GM18868 (cell line): ENCODE measurements around the gene GBX1.

Source experiments
- ATAC-seq: cut with Tn5 transposase; IDR thresholded peaks from one replicate; pipeline ENCODE4 v1.9.1; 2021; ENCODE audit warnings: mild to moderate bottlenecking, moderate library complexity; ENCODE audit not compliant: unreplicated experiment

Gene GBX1

DNA sequence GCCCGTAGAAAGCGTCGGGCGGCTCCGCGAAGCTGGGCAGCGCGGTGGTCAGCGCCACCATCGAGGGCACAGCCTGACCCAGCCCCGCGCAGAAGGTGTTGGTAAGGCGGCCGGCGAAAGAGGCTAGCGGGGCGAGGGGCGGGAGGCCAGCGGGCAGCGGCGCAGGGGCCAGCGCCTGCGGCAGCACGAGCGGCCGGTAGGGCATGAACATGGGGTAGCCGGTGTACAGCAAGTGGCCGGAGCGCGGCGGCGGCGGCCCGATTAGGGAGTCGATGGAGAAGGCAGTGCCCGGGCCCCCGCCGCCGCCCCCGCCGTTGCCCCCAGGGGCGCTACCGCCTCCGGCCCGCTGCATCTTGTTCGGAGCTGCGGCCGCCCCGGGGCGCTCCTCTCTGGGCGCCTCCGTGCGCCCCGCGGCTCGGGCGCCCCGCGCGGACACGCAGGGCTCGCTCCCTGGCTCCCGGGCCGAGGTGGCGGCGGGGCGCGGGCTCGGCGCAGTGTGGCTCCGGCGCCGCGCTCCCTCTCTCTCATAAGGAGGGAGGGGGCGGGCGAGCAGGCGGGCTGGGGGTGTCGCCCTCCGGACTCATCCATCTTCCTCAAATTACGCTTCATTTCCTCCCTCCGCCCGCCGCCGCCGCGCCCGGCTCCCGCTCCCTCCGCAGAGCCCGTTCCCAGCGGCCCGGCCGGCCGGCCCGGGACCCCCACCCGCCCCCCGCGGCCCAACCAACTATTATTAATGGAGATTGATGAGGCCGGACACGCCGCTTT is at the start of gene GBX1:
Gene GBX1, minus strand, starts transcription at position 498 of the 765 bp plus-strand sequence. Its CDS starts 146 bp downstream, at position 352.
- no peak for ATAC-seq

DNA sequence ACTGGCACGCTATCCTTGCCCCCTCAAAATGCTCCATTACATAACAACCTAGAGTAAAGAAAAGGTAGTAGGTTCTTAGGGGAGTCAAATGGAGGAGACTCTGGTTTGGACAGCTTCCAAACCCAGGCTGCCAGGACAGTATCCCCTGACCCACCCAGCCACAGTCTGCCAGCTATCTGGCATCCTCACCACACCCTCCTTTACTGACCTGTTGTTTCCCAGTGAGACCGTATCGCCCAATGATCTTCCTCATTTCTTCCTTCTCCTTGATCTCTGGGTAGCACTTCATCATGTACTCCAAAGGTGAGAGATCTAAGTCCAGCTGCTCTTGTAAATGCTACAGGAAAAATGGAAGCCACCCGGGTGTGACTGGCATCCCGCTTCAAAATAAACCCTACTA is 47.9 kb upstream of the GBX1 start:
- no peak for ATAC-seq

DNA sequence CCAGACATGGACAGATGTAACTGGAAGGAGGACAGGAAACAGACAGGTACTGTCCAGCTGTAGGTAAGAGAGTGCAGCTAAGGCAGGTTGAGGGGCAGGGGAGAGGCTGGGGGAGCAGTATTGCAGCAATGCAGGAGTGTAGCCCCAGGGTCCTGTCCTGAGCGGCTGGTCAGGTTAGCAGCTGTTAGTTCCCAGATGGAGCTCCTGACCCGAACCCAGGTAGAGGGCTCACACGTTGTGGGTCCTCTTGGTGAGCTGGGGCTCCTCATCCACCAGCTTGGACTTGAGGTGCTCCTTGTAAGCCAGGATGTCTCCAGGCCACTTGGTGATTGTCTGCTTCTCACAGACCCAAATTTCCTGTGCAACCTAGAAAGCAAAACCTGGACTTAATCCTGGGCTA is 46.3 kb upstream of the GBX1 start:
- ATAC-seq: no peak

DNA sequence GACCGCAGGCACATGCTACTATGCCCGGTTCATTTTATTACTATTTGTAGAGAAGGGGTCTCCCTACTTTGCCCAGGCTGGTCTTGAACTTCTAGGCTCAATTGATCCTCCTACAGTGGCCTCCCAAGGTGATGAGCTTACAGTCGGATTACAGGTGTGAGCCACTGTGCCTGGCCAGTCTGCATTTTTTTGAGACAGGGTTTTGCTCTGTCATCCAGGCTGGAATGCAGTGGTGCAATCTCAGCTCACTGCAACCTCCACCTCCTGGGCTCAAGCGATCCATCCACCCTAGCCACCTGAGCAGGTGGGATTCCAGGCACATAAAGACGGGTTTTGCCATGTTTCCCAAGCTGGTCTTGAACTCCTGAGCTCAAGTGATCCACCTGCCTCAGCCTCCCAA is 45.1 kb upstream of the GBX1 start:
- no peak for ATAC-seq

DNA sequence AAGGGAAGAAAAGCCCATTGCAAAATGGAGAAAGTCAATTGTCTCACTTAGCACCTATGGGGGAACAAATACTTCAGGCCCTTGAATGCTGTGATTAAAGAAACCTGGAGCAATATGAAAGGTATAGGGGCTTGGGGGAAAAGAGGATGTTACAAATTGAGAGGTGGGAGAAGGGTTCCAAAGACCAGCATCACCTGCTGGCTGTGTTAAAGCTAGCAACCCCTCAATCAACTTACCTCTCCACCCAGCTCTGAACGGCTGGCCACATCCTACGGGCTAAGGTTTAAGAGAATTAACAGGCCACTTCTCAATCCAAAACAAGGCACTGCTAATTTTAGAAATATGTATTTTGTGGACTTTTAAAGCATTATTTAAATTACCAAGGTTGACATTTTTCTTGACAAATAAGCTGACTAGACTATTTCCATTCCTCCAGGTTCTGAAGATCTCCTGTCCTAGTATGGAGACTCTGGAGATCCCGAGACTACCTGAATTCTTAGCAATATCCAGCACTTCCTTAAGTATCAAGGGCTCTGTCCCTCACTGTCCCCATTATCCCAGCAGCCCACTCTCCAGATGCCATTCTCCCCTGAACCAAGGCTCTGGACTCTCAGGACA is 43.8 kb upstream of the GBX1 start:
- ATAC-seq: no peak

DNA sequence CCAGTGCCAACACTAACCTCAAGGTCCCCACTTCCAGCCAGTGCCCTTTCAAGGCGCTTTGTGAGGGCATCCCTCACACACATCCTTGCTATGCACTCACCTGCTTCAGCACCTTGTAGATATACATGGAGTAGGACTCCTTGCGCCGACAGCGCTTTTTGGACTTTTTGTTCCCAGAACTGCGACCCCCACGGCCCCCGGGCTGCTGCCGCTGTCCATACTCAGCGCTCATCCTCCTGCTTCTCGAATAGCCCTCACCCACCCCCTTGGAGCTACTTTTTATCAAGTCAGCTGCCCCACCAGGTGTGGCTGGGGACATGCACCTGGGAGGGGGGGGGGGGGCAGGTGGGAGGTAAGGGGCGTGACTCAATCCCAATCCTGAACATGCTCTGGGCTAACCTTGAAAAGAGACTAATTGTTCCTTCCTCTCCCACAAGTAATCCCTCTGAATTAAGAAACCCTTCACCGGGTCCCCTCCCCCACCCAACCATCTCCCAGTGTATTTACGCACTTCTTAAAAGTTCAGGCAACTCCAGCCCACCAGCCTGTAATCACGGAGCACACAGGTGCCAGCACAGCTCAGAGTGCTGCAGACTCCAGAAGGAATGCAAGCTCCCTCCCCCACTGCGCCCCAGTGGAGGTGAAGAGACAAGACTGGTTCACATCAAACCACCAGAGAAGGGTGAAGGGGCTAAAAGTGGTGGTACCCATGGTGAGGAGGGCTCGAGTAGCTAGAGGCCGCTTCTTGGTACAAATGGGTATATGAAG is 42.8 kb upstream of the GBX1 start, which contains the start of gene H2BK1:
Gene H2BK1, minus strand, starts transcription at position 402 of the 768 bp plus-strand sequence. Its CDS starts 170 bp downstream, at position 232.
- ATAC-seq: no peak

DNA sequence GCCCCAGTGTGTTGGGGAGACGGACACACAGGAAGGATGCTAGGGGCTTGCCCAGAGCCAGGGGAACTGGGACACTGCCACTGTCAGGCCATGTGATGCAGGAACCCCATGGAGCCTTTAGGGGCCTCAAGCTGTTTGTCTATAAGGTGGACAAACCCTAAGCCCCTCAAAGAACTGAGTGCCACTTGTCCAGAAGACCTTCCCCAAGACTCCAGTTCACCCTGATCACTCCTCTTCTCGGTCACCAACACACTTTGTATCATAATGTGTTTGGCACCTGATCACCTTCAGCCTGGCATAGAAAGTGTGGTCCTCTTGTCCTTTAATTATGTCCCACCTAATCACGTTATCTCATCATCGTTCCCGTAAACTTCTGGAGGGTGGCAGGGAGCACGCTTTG is 42.1 kb upstream of the GBX1 start:
- ATAC-seq: no peak

DNA sequence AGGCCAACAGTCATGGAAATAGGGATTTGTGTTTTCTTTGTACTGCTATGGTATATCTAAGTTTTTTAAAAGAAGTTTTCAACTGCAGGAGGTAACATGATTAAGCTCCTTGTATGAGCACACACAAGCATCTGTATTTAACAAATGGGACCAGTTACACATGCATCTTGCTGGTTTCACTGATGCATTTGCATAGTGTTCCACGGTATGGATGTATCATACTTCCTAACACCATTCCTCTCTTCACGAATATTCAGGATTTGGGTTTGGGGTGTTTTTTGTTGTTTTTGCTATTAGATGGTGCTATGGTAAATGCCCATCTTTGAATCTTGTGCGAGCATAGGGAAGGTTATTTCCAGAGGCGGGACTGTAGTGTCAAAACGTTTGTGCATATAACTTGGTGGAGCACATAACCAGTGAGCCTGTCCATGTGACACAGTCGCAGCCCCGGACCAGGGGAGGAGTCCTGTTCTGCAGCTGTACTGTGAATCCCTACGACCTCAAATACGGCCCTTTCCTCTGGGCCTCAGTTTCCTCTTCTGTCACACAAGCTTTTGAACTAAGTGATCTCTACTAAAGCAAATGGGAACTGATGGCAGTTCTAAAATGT is 40.9 kb upstream of the GBX1 start:
- no peak for ATAC-seq

DNA sequence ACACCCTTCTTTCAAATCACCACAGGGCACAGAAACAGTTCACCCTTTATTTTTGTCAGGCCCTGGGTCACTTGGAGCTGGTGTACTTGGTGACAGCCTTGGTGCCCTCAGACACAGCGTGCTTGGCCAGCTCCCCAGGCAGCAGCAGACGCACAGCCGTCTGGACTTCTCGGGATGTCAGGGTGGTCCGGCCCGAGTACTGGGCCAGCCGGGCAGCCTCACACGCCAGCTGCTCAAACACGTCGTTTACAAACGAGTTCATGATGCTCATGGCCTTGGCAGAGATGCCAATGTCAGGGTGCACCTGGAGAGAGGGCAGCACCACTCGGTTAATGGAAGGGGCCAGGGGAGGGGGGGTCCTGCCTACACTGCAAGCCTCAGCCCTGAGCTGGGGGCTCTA is 40.3 kb upstream of the GBX1 start:
- ATAC-seq: no peak

DNA sequence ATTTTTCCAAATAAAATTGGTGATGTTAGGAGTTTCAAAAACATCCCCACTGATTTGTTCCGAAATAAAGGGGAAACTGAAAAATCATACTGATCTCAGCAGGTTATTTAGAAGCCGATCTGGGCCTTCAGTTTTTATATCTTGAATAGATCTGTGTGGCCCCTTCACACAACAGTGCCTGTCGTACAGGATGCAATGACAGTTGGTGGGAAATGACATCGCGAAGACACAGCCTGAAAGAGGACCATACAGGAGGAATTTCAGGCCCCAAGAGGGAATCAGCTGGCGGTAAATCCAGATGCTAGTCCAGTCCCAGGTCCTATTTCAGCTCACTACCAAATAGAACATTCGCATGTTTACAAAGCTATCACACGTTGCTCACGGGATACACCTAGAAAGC is 39.8 kb upstream of the GBX1 start:
- no peak for ATAC-seq

DNA sequence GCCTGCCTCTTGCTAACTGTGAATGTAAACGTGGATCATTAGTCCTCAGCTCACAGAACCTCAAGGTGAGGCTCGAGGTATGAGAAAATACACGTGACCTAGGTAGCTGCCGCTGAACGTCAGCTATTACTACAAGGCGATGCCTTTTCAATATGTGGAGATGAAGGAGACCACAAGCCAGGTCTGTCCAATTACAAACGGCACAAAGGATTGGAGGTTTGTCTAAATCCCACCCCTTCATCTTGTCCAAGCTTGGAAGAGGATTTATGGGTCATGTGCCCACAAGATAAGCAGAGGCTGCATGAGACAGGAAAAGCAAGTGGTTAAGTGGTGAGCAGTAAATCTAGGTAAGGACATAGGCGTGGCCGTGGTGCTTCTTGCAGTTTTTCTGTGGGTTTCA is 39.4 kb upstream of the GBX1 start:
- no peak for ATAC-seq

DNA sequence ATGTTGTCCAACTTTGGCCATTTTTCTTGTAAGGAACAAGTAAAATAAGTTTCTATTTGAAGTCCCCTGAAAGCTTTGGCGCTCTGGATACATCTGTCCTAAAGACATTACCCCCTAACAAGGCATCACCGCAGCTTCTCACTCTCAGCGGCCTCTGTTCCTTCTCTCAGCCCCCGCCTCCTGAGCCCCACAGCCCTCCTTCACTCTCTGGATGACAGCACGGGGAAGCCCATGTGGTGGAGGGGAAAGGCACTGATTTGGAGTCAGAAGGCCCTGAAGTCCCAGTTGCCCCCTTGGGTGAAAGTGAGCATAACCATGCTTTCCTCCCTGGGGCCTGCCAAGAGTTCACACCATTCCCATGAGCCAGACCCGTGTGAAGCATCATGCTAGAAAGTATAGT is 38.2 kb upstream of the GBX1 start:
- ATAC-seq: no peak

DNA sequence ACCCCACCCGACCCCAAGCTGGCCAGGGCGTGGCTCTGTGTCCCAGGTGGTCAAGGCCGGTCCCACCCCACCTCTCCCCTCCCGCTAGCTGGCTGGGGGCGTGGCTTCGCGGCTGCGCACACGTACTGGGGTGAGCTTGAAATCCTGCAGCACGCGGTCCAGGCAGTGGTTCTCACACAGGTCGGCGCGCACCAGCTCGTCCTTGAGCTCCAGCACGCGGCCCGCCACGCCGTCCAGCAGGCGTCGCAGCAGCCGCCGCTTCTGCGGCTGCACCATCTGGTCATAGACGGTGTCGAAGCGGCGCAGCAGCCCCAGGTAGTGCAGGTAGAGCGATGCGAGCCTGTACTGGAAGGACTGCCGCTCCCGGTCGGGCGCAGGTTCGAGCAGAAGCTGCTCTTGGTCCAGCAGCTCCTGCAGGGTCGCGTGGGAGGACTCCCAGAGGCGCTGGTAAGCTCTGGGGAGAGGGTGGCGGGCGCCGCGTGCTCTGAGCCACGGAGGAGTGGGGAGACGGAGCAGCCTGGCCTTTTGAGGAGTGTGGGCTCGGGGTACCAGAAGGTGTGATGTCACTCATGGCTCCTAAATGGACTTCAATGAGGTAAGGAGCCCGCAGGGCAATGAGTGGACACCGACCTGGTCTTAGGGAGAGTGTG is 37.0 kb upstream of the GBX1 start:
- no peak for ATAC-seq

DNA sequence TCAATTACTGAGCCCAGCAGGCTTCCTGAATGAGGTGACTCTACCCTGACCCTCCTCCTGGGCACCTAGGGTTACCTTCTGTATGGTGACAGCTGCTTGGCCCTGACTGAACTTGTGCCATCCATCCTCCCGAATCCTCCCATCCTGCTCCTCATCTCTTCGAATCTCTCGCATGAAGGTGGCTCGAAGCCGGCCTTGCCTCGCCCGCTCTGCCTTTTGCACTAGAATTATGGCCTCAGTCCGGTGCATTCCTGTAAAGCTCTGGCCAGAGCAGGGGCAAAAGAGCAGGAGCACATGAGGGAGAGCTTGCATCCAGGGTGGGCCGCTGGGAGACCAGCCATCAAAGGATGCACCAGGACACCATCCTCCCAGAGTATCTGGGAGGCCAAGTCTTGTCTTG is 35.3 kb upstream of the GBX1 start:
- ATAC-seq: no peak

DNA sequence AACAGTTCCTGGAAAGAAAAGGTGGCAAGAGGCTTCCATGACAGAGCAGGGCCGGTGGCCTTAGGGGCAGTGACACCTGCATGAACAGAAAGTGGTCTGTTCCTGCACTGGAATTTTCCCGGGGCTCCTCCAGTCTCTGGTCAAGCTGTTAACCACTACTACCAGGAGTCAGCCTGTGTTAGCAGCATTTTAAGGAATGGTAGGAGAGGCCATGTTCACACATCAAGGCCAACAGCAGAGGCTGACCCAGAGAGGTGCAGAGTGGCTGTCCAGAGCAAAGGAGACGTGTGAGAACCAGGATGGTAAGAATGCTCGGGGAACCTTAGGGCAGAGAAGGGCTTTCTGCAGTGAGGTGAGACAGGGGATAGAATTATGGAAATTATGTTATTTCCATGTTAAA is 34.3 kb upstream of the GBX1 start:
- no peak for ATAC-seq

DNA sequence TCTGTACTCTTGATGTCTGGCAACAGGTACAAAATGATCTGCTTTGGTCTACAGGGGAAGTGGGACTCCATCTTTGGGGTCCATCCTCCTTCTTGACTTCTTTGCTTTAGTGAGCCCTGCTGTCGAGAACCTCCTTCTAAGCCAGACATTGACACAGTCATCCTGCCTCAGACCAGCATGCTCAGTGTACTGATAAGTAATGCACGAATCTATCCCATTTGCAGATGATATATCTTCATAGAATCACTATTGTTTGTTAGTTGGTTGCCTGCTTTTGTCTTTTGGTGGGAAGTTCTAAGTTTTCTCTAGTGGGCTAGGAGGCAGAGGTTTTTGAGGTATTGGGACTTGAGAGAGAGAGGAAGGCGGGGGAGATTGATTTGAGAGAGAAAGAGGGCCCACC is 33.9 kb upstream of the GBX1 start:
- ATAC-seq: no peak

DNA sequence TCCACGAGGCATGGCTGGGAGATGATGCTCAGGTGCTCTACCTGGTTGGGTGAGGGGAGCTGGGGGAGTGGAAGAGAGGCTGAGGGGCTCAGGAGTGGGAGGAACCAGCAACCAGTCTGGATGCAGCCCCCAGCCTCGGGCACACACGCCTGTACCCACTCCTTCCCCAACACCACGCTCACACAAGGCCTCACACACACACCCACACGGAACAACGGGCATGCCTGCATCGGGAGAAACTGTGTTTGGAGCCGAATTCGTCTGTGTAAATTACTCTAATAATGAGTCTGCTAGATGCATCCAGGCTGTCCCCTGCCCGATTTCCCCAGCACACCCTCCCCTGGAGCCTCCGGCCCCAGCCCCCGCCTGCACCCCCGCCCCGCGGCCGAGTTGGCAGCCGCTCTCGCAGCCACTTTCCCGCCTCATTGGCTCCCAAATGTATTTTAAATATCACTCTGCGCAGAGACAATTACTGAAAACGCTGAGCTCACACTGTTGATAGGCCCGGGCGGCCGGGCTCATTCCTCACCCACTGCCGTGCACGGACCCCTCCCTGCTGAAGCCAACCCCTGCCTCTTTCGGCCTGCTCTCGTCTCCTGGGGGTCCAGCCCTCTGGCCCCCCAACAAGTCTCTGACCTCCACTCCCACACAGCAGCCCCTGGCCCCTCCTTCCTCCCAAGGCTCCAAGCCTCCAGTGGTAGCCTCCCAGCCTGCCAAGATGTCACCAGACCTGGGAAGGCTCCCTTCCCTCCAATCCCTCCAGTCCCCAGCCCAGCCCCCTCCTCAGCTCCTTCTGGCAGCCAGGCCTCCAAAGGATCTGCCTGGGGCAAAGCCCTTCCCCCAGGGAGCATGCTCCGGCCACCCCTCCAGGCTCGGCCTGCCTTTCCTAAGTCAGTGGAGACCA is 31.7 kb upstream of the GBX1 start:
- no peak for ATAC-seq

DNA sequence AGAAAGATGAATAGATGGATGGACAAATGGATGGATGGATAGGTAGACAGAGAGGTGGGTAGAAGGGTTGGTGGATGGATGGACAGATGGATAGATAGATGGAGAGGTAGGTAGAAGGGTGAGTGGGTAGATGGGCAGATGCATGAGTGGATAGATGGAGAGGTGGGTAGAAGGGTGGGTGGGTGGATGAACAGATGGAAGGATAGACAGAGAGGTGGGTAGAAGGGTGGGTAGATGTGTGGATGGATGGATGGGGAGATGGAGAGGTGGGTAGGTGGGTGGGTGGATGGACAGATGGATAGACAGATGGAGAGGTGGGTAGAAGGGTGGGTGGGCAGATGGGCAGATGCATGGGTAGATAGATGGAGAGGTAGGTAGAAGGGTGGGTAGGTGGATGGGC is 30.4 kb upstream of the GBX1 start:
- no peak for ATAC-seq

DNA sequence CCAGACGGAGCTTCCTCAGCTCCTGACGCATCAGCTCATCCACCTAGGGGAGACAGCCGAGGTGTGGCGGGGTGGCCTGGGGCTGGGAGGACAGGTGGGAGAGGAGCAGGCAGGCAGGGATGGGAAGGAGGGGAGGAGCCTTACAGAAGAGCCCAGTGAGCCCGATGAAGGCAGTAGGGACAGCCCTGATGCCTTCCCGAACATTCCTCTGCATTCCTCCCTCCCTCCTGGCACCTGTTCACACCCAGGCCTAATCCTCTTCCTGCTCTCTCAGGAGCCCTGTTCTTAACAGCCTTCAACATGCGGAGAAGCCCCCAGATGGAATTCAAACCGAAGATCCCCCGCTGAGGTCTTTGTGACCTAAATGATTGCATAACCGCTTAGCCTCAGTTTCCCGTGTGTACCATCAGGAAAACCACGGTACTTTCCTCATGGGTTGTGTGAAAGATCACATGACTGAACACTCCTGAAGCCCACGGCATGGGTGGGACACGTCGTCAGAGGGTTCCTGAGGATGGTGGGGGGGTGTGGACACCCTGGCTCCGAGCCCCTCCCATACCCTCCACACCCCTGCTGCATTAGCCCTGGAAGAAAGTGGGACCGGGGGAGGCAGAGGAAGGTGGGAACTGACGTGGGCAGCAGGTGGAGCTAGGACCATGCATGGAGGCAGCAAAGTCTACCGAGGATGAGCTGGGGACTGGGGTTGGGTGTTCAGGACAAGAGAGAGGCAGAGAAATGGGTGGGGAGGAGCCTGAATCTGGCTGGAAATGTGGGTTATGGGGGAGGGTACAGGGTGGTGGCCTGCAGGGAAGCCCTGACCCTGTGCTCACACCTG is 28.3 kb upstream of the GBX1 start:
- no peak for ATAC-seq
